ENCODE results near the gene MOXD1.

MOXD1 gene

GRCh38 chr6:132446141-132446854 is 45.0 kb upstream of the MOXD1 start:
- Histone ChIP-seq H3K36me3 (ENCODE audit: control insufficient read depth in 2 of 2, insufficient read depth in 1 of 2, low read length in 2 of 2) (peaks cover 0 to 7% of the 10 kb centered on the region in 2 experiments; a peak in 2 of 3 replicates), H3K4me1 (ENCODE audit: control insufficient read depth, insufficient read depth, low read length) (no peaks in the 10 kb centered on the region), H3K4me3 (ENCODE audit: low read depth, low read length) (no peak overlapping the region), H3K27ac (ENCODE audit: extremely low read depth, low read depth, low read length) (no peak overlapping the region), H3K9me3 (ENCODE audit: control insufficient read depth, insufficient read depth, low read depth, low read length) (no peaks in the 10 kb centered on the region)
- ChIA-PET CTCF (interaction anchor here (2.4 kb wide), 1 partner anchor 167 kb away, joined by 11 read pairs; no protein-coding TSS in a partner anchor), POLR2A (no interaction called here)
- no peak for TF ChIP-seq ZNF692 (tag by site-specific recombination; IDR thresholded peaks at IDR 0.05)
- no peak for TF ChIP-seq ZBTB48 (tag by site-specific recombination; IDR thresholded peaks at IDR 0.05)
- no peak for TF ChIP-seq OSR2 (tag by site-specific recombination; IDR thresholded peaks at IDR 0.05)
- no peak for TF ChIP-seq ZBTB11 (tag by site-specific recombination; conservative IDR thresholded peaks at IDR 0.05; ENCODE audit: low read depth)
- TF ChIP-seq ZNF391 (tag by site-specific recombination; IDR thresholded peaks at IDR 0.05; ENCODE audit: borderline replicate concordance, low read depth) = no peak
- no peak for TF ChIP-seq ZFP3 (tag by site-specific recombination; IDR thresholded peaks at IDR 0.05; ENCODE audit: low read depth)
- TF ChIP-seq ZNF138 (tag by site-specific recombination; IDR thresholded peaks at IDR 0.05; ENCODE audit: borderline replicate concordance) = no peak
- no peak for TF ChIP-seq INSM2 (tag by site-specific recombination; IDR thresholded peaks at IDR 0.05)
- TF ChIP-seq ZNF274 (IDR thresholded peaks at IDR 0.05; ENCODE audit: low read length) = no peak
- no peak for TF ChIP-seq ZNF274 (tag by site-specific recombination; IDR thresholded peaks at IDR 0.05; ENCODE audit: borderline replicate concordance)
- TF ChIP-seq ZSCAN4 (tag by site-specific recombination; IDR thresholded peaks at IDR 0.05) = no peak
- no peak for TF ChIP-seq SALL2 (tag by site-specific recombination; IDR thresholded peaks at IDR 0.05; ENCODE audit: borderline replicate concordance)
- no peak for TF ChIP-seq ZNF610 (tag by site-specific recombination; IDR thresholded peaks at IDR 0.05; ENCODE audit: borderline replicate concordance)
- no peak for TF ChIP-seq ZNF214 (tag by site-specific recombination; IDR thresholded peaks at IDR 0.05; ENCODE audit: borderline replicate concordance)
- TF ChIP-seq KLF17 (tag by site-specific recombination; IDR thresholded peaks at IDR 0.05) = no peak
